HT1080 (cell line): ENCODE measurements around the gene ANKEF1. TPM values are rescaled to one million over a fixed set of nuclear protein-coding genes. Genes with fewer than 3 reads are reported as not detected.
"Not testable (repeated sequence)": the region's sequence is repeated elsewhere in the genome, so short reads cannot be mapped to it uniquely, and the experiment has no call there.

Experiments
- DNase-seq: peaks from one replicate; pipeline ENCODE4 v3.0.0-alpha.2; 2015; ENCODE audit warnings: low read depth
- polyA plus RNA-seq, 2 experiments: library from polyadenylated mRNA; depleted of rRNA; stranded (reverse); fragments of >200 nt; gene quantifications; 2 replicates each; pipeline ENCODE4 v1.2.3, GENCODE V29; 2015
- total RNA-seq: library from RNA; depleted of rRNA; stranded (reverse); fragments of >200 nt; shearing (Covaris generic); gene quantifications from 2 replicates; pipeline ENCODE4 v1.2.3, GENCODE V29; 2014; rRNA removed

Gene ANKEF1
- total RNA-seq = 4.3 and 7.4 TPM in 2 replicates
- polyA plus RNA-seq (2015; cell fraction: cytosol; rRNA removed) = 4.6 and 4.7 TPM in 2 replicates
- 3.6 and 3.8 TPM in 2 replicates for polyA plus RNA-seq (2015; cell fraction: nucleus; rRNA removed)

DNA sequence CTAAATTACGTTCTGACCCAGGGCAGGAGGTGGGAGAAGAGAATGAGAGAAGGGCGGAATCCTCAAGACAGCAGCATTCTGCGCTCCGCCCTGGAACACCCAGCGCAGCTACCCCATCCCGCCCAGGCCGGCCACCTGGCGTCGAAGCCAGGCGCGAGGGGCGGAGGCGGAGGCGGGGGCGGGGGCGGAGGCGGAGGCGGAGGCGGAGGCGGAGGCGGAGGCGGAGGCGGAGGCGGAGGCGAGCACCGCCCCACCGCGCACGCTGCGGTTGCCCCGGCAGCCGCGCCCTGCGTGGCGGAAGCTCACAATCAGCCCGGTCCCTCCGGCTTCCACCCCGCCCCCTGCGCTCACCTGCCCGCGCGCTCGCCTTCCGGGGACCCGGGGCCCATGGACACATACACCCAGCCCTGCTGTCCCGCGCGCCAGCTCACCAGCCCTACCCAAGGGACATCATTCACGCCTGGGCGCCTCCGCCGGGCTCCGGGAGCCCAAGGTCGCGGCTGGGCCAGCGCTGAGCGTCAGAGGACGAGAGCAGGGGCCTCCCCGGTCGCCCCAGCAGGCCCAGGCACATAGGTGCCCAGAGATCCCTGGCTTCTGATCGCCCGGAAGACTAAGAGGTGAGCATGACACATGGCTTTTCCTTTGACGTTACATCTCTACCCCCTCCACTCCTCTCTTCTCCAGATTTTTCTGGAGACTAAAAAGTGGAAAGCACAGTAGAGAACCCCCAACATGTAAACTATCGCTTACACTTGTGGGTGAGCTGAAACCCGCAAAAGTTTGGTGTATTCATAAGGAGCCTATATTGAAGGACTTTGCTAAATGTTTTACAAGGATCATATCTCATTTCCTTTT lies at the start of gene ANKEF1:
TSS of gene ANKEF1 (plus strand) at position 271 of the 855 bp plus-strand sequence. CDS start 3,315 bp downstream, outside the sequence.
- peak; percentile 73 for DNase-seq

DNA sequence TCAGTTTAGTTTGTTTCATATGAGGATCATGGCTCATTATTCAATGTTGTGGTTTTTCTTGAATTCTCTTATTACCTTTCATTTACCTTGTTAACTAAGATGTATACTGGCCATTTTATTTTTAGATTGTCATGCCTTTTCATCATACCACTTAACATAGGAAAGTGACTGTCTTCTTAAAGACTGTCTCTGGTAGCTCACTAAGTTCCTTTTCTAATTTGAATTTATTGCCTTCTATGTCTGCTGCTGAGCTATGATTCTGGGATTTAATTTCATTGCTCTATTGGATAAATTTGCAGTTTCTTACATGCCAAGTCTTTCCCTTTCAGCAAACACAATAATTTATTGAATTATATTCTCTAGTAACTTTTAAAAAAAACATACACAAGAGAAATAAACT lies 49.5 kb upstream of the ANKEF1 start:
- no peak for DNase-seq

DNA sequence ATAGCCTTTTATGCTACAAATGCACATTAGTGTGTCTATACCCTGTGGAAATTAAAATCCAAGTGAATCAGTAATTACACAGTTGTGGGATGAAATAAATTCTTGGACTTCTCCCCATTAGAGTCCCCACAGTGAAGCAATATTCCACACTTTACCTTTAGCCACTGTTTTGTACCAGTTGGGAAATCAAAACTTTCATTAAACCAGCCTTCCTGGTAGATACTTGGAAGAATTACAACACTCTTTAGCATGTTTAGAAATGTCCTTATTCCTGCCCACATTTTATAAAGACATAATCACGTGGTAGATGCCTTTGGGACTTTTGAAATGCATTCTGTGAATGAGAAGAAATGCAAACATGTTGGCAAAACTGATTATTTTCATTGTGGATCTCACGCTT lies 49.0 kb upstream of the ANKEF1 start:
- DNase-seq = no peak

DNA sequence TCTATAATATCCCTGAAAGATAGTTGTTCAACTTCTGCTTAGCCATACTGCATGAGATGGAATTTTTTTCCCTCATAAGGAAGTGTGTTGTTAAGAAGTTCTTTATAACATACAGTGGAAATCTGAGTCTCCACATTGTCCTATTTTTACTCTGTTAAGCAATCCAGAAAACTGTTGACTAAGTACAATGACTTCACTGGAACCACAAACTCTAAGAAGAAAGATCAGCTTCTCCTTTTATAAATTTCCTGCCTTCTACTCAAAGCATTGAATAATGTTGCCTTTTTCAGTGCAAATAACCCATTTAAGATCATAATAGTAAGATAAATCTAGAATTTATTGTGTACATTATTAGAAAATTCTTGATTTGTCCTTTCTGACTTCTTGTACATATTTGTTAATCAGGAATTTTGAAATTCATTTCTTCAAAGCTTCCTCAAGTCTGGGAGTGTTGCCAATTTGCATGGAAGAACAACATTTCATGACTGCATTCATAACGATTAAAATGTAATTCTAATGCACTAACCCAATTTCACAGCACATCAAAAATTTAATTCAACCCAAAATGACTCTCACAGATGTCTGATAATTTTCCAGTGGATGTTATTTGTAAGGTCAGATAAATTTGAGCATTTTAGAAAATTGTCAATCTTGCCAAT lies 45.6 kb upstream of the ANKEF1 start:
- peak; percentile 50 for DNase-seq

- no peak for DNase-seq
These were observed 41.6 kb upstream of the ANKEF1 start for GRCh38 chr20:9993137-9993536.

GRCh38 chr20:9994676-9995075 lies 40.1 kb upstream of the ANKEF1 start:
- no peak for DNase-seq

DNA sequence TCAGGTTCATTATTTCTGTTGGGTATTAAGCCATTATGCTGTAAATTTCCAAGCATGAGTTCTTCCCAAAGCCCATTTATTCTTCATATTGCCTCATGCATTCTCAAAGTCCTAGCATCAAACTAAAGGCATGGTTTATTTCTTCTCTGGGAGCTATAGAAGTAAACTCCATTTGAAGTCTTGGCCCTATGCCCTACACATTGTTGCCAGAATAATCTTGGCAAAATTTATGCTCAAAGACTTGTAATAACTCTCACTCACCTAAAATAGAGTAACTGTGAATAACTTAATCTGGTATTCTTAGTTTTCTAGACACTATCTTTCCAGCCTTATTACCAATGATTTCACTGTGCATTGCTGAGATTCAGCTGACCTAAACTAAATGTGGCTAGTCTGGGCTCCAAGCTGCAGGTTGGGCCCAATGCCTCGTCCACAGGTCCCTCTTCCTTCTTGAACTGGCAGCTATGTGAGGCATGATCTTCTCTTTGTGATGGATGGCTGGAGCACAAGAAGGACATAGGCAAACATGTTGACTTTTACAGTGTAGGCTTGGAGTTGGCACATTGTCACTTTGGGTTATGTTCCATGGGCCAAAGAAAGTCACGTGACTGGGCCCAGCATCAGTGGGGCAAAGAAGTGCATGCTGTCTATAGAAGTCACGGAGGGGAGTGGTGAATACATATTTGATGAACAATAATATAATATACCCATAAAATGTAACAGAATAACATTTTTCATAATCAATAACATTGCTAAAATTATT lies 39.1 kb upstream of the ANKEF1 start:
- DNase-seq = no peak

- no peak for DNase-seq
These were observed 37.8 kb upstream of the ANKEF1 start for GRCh38 chr20:9996944-9997343.

- DNase-seq = no peak
These were observed 35.1 kb upstream of the ANKEF1 start for GRCh38 chr20:9999645-10000044.

DNA sequence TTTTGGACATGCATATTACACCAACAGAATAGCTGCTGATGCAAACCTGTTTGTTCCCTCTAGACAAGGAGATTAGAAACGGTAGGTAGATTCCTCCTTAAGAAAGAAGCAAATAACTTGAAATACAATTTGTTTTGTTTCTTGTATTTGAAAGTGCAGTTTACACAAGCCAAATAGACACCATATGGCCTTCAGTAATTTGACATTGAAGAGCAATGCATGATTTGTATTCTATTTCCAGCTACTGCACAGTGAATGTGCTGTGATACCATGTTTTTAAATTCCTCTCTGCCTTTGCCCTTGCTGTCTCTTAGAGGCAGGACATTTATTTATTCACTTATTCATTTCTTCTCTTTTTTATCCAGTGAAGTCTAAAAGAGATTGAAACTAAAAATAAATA lies 31.9 kb upstream of the ANKEF1 start:
- no peak for DNase-seq

DNA sequence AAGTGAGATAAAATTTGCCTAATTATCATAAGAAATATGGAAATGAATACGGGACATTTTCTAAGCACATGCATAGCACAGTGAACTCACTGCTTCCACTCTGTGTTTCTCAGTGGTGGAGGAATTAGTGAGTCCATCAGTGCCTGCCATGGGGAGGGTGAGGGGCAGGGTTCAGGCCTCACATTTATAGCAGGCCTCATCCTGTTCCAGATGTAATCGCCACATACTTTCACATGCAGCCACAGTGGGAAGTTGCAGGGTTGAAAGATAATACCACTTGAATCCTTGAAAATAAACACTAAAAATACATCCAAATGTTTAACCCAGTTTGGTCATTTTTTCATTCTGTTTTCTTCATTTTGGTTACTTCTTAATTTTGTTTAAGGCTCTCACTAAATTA lies 29.9 kb upstream of the ANKEF1 start:
- no peak for DNase-seq

- DNase-seq = no peak
These were observed 28.9 kb upstream of the ANKEF1 start for GRCh38 chr20:10005885-10006284.

DNA sequence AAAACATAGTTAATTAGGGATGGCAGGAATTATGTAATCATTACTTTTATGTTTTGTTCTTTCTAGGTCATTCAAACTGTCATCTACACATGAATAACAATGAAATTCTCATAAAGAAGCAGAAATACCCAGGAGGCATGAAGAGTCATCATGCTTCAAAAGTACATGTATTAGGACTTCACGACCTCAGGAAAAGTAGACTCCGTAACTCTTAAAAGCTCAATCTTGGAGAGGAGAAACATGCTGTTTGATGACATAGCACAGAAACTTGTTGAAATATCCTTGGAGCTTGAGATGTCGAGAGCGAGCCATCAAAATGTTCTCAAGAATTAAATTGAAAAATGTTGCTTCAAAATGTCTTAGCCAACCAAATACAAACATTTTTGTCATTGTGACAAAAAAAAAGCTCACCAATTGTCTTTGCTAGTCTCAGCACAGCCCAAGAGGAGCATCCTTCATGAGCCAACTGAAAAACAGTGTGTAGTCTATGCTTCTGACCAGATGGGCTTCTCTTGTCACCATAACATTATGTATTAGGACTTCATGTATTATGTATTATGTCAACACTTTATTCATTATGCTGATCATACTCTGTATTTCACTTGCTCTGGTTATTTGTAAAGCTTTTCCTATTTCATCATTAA lies 28.2 kb upstream of the ANKEF1 start:
- DNase-seq = no peak

DNA sequence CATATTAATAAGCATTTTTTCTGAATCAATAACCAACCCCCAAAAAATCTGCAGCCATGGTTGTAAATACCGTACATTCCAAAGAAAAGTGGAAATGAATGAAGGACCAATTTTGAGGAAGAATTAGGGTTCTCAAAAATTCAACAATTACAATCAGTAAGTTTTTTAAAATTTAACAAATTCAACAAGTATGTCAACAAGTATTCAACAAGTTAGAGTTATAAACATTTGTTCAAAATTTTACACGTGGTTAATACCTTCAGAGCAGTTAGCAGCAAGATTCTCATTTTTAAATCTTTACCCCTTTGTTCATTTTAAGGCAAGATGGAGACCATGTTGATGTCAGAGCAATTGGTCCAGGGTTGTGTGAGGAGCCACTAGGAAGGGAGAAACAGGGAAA lies 27.6 kb upstream of the ANKEF1 start:
- DNase-seq = no peak

DNA sequence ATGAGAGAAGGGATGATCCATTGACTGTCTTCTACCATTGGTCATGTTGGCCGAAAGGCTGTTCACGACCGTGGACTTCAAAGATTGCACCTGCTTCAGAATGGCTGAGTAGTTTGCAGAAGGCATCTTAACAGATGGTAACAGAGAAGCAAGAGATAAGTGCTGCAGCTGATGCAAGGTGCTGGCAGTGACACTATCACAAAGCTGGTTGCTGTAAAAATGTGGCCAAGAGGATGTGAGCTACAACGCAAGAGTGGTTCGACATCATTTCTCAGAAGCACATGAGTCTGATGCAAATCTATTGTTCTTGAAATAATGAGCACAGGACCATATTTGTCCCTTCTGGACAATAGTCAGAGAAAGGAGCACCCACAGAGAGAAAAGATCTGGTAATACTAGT lies 27.0 kb upstream of the ANKEF1 start:
- DNase-seq = no peak

- no peak for DNase-seq
These were observed 22.3 kb upstream of the ANKEF1 start for GRCh38 chr20:10012464-10012863.

- no peak for DNase-seq
These were observed 20.4 kb upstream of the ANKEF1 start for GRCh38 chr20:10014431-10014830.

DNA sequence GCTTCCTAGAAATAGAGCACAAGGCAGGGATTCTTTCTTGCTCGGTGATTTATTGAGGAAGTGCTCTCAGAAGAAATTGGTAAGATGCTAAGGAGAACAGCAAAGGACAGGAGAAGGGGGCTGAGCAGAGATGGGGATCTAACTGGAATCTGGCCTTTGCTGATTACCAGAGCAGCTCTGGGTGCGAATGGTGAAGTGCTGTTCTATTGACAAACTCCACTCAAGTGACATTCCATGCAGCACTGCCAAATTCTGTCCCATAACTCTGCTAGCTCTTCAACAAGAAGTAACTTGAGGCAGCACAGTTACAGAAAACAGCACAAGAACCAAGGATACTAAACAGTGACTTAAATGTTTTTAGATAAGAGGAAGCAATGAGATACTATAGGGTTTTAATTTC lies 13.8 kb upstream of the ANKEF1 start:
- DNase-seq = no peak

DNA sequence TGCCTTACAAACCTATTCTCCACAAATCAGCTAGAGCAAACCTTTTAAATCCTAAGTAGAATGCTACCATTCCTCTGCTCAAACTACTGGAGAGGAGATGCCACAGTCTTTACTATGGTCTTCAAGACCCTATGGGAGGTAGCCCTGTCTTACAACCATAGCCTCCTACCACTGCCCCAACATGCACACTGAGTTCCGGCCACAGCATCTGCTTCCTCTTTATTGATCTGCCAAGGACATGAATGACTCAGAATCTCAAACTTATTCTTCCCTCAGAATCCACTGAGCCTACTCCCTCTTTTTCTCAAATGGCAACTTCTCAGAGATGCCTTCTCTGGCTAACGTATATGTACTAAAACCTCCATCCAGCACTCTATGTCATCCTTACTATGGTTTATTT lies 12.2 kb upstream of the ANKEF1 start:
- DNase-seq = no peak

DNA sequence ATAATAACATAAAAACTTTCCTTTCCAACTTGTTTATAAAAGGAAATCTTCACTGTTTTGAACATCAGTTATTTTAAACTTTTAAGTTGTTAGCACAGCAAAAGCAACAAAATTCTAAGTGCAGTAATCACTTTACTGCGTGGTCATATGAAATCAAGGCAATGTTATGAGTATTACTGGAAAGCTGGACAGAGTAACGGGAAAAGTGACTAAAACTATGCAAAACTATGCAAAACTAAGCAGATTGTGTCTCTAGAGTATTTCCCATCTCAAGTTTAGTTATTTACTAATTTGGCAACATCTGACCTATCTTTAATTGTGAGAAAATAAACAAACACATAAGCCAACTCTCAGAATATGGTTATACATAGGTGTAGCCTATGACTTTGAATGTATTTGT lies 10.9 kb upstream of the ANKEF1 start:
- no peak for DNase-seq

GRCh38 chr20:10031451-10032215 lies 3.2 kb upstream of the ANKEF1 start:
- DNase-seq = not testable (repeated sequence)
